Activated T-cell treated with anti-CD3 and anti-CD28 coated beads, Interleukin-2, amount 50 U/mL, for 24 hours (primary cell): ENCODE results near the gene ZNF407.
A peak's percentile ranks its signal among the peaks of the same experiment; 100 is the strongest.

Source experiments
- DNase-seq: peaks from one replicate; pipeline ENCODE4 v3.0.0-alpha.2; 2020
- H3K27ac Mint-ChIP-seq: 2 replicates; pipeline ENCODE4 v1.8.0; 2020; ENCODE audit warnings: mild to moderate bottlenecking, mixed read lengths
- H3K27me3 Mint-ChIP-seq: 2 replicates; pipeline ENCODE4 v1.8.0; 2020; ENCODE audit warnings: mixed read lengths
- H3K36me3 Mint-ChIP-seq: 2 replicates; pipeline ENCODE4 v1.8.0; 2020; ENCODE audit warnings: low read depth, mixed read lengths
- H3K4me1 Mint-ChIP-seq: 2 replicates; pipeline ENCODE4 v1.8.0; 2020; ENCODE audit warnings: low read depth, mixed read lengths
- H3K4me3 Mint-ChIP-seq: 2 replicates; pipeline ENCODE4 v1.8.0; 2020; ENCODE audit warnings: mild to moderate bottlenecking, moderate library complexity, mixed read lengths
- H3K9me3 Mint-ChIP-seq: 2 replicates; pipeline ENCODE4 v1.8.0; 2020; ENCODE audit warnings: mixed read lengths

The ZNF407 gene

DNA sequence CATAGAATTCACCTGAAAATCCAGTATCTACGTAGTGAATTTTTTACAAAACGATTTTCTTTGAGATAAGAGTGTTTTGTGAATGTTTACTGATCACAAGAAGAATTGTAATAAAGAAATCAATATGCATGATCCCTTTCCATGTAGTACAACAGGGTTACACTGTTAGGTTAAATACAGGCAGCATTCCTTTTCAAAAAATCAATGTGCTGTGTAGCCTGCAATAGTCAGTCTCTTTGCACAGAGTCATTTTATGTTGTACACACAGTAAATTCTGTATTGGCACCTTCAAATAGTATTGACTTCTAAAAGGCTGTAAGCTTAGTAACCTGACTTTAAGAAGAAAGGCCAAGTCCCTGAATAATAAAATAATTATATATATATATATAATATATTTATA, 63.3 kb downstream of the ZNF407 start:
- no peaks in the 10 kb centered on the region for H3K9me3 Mint-ChIP-seq
- H3K4me3 Mint-ChIP-seq = no peak overlapping the region
- H3K4me1 Mint-ChIP-seq = no peaks in the 10 kb centered on the region
- peaks cover 15% of the 10 kb centered on the region for H3K36me3 Mint-ChIP-seq
- H3K27me3 Mint-ChIP-seq = no peaks in the 10 kb centered on the region
- DNase-seq = no peak
- no peak overlapping the region for H3K27ac Mint-ChIP-seq

DNA sequence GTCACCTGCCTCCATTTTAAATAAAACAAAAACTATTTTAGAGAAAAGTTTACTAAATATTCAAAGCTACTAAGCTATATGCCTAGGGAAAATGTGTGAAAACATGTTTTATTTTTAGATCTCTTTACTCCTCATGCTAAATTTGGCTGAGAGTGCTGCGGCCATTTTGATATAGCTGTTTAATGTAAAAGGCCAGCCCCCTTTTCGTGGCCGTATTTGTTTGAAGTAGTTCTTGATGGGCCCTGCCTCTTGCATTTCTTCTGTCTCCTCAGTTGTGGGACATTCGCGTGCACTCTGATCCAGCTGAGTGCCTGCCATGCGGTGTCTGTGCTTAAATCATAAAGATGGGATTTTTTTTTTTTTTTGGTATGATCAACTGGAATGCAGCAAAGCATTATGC, 64.0 kb downstream of the ZNF407 start:
- Mint-ChIP-seq H3K4me3 (no peak overlapping the region), H3K9me3 (no peaks in the 10 kb centered on the region), H3K27me3 (no peaks in the 10 kb centered on the region), H3K27ac (no peak overlapping the region), H3K36me3 (peaks cover 15% of the 10 kb centered on the region), H3K4me1 (no peaks in the 10 kb centered on the region)
- no peak for DNase-seq

DNA sequence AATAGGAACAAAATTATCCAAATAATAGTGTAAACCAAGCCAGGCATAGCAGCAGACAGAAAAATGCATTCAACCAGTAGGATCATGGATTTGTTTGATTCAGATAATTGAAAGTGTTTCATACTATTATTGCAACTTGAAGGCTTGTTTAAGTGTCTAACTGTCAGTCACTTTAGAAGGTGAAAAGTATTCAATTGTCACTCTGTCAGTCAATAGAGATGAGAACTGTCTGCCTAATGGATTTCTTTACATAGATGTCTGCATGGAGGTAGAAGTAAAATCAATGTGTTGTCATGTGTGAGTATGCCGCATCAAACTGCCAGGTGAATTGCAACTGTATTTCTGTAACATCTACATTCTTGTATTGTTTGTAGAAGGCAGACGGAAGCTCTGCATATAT, 65.0 kb downstream of the ZNF407 start:
- DNase-seq = no peak
- Mint-ChIP-seq H3K27me3 (no peaks in the 10 kb centered on the region), H3K27ac (no peak overlapping the region), H3K4me3 (no peak overlapping the region), H3K9me3 (no peaks in the 10 kb centered on the region), H3K36me3 (peaks cover 16% of the 10 kb centered on the region), H3K4me1 (no peaks in the 10 kb centered on the region)

DNA sequence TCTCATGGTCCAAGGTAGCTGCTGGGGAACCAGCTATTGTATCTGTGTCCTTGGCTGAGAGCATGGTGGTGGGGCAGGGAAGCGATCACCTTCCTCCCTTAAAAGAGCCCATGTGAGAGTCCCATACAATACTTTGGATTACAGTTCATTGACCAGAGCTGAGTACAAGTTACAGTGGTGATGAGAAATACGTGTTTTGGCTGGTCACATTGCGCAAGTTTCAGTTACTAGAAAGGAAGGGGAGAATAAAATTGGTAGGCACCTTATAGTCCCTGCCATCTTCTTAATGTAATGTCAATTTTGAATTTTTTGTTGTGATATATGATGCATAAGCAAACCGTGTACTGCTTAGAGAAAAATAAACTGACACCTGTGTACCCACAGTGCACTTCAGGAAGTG, 67.7 kb downstream of the ZNF407 start:
- Mint-ChIP-seq H3K27me3 (no peaks in the 10 kb centered on the region), H3K27ac (no peak overlapping the region), H3K36me3 (peaks cover 30% of the 10 kb centered on the region), H3K4me1 (no peaks in the 10 kb centered on the region), H3K9me3 (no peaks in the 10 kb centered on the region), H3K4me3 (no peak overlapping the region)
- DNase-seq = no peak

DNA sequence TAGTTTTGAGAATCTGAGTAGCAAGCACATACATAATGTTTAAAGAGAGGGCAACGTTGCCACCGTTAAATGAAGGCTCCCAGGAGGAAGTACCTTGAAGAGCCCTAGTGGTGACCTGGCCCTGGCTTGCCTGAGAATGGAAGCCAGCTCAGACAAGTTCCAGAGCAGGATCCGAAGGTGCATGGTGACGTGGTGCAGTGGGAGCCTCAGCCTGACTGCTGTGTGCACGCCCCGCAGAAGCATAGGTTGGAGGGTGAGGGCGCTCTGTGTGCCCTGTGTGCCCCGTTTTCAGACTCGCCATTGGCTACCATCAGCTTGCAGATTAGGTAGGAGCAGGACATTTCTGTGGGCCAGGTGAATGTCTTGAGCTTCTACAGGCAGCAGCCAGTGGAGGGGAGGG, 68.2 kb downstream of the ZNF407 start:
- peaks cover 32% of the 10 kb centered on the region for H3K36me3 Mint-ChIP-seq
- H3K9me3 Mint-ChIP-seq = no peaks in the 10 kb centered on the region
- H3K4me3 Mint-ChIP-seq = no peak overlapping the region
- no peak for DNase-seq
- no peaks in the 10 kb centered on the region for H3K27me3 Mint-ChIP-seq
- H3K27ac Mint-ChIP-seq = no peak overlapping the region
- H3K4me1 Mint-ChIP-seq = no peaks in the 10 kb centered on the region

DNA sequence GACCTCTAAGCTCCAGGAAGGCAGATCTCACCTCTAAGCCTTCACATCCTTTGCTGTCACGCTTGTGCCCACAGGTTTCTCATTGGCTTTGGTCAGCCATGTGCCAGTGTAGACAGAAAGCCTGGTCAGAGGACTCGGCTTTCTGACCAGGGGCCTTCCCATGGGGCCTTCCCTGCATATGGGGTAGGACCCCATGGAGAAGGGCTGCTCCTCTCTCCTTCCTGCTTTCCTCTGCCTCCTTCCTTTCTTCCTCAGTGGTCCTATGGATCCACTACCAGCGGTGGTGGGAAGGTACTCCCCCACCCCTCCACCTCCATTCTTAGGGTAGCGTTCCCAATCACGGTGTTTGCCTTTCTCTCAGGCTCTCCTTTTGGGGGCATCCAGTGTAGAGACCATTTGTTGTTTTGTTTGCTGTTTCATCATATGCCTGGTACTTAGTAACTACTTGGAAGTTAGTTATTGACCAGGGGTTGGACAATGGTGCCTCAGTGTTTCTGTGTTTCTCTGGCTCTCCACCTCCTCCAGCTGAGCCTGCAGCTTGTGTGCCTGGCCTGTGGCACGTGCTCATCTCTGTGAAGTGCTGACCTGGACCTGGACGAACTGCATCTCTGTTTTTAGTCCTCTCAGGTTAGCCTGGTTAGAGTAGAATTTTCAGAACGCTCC, 71.6 kb downstream of the ZNF407 start:
- DNase-seq = no peak
- H3K27ac Mint-ChIP-seq = no peak overlapping the region
- H3K9me3 Mint-ChIP-seq = no peaks in the 10 kb centered on the region
- H3K4me1 Mint-ChIP-seq = no peaks in the 10 kb centered on the region
- H3K27me3 Mint-ChIP-seq = no peaks in the 10 kb centered on the region
- no peak overlapping the region for H3K4me3 Mint-ChIP-seq
- H3K36me3 Mint-ChIP-seq = peaks cover 52% of the 10 kb centered on the region

DNA sequence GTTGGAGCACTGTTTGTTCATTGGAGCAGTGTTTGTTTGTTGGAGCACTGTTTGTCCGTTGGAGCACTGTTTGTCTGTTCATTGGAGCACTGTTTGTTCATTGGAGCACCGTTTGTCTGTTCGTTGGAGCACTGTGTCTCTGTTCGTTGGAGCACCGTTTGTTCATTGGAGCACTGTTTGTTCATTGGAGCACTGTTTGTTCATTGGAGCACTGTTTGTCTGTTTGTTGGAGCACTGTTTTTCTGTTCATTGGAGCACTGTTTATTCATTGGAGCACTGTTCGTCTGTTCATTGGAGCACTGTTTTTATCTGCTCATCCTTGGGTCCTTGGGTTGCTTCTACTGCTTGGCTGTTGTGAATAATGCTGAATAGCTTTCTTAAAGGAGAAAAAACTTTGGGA, 74.7 kb downstream of the ZNF407 start:
- Mint-ChIP-seq H3K4me3 (no peak overlapping the region), H3K9me3 (peaks cover 5% of the 10 kb centered on the region), H3K27ac (no peak overlapping the region), H3K27me3 (no peaks in the 10 kb centered on the region), H3K4me1 (no peaks in the 10 kb centered on the region), H3K36me3 (peaks cover 71% of the 10 kb centered on the region)
- no peak for DNase-seq

DNA sequence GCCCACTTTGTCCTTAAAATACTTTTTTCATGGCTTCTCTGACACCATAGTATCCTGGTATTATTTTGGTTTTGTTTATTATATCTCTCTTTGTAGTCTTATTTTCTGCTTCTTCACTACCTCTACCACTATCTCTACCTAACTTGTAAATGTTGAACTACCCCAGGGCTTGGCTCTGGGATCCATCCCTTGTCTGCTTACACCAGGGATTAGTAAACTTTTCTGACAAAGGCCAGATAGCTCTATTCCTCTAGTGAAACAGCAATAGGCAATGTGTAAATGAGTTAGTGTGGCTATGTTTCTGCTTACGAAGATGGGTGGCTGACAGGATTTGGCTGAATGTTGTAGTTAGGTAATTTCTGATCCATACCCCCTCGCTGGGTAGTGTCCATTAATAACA, 76.8 kb downstream of the ZNF407 start:
- peaks cover 13% of the 10 kb centered on the region for H3K4me1 Mint-ChIP-seq
- no peaks in the 10 kb centered on the region for H3K27me3 Mint-ChIP-seq
- H3K9me3 Mint-ChIP-seq = peaks cover 9% of the 10 kb centered on the region
- DNase-seq = no peak
- no peak overlapping the region for H3K27ac Mint-ChIP-seq
- H3K4me3 Mint-ChIP-seq = no peak overlapping the region
- H3K36me3 Mint-ChIP-seq = peaks cover 78% of the 10 kb centered on the region

DNA sequence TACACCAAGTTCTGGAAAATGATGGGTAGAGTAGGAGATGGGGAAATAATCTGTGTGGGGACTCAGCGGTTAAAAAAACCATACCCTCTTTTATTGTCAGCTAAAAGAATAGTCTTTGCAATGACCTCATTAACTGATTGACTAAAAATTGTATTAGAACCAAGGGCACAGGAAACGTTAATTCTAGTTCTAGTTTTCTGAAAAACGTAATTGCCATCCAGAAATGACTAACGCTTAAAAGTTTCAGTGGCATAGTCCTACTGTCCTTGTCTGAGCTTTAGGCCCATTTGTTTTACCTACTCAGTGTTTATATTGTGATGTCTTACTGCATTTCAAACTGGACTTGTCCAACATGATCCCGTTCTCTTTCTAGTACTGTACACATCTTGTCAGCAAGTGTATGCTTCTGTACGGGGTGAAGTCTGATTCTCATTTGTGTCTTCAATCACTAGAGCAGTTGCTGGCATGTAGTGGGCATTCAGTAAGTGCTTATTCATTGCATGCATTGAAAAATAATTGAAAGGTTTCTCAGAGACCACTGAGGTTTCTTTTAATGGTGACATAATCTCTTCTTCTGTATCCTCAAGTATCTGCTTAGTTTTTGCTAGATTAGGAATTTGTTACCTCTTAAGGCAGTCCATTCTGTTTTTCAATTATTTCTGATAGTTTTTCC, 81.5 kb downstream of the ZNF407 start:
- no peak overlapping the region for H3K4me3 Mint-ChIP-seq
- peaks cover 9% of the 10 kb centered on the region for H3K9me3 Mint-ChIP-seq
- no peak for DNase-seq
- peak overlapping the region; percentile 3 for H3K27ac Mint-ChIP-seq
- H3K4me1 Mint-ChIP-seq = peaks cover 32% of the 10 kb centered on the region
- no peaks in the 10 kb centered on the region for H3K27me3 Mint-ChIP-seq
- H3K36me3 Mint-ChIP-seq = peaks cover 52% of the 10 kb centered on the region

DNA sequence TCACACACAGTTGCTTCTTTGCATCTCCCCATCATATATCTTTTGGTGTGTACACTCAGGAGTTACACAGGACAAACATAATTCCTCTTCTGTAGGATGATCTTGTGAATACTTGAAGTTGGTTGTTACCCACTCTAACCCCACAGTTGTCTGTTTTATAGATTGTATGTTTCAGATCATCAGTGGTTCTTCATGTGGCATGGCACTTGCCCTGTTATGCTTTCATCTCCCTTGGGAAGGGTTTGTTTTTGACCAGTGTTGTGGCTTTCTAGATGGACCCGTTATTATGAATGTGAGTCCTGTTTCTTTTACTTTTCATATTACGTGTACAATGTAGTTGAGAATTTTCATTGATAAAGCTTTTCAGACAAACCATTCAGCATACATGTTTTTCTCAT, 82.0 kb downstream of the ZNF407 start:
- peaks cover 54% of the 10 kb centered on the region for H3K36me3 Mint-ChIP-seq
- peaks cover 32% of the 10 kb centered on the region for H3K4me1 Mint-ChIP-seq
- H3K27ac Mint-ChIP-seq = peak overlapping the region; percentile 3
- H3K4me3 Mint-ChIP-seq = no peak overlapping the region
- no peak for DNase-seq
- peaks cover 9% of the 10 kb centered on the region for H3K9me3 Mint-ChIP-seq
- H3K27me3 Mint-ChIP-seq = no peaks in the 10 kb centered on the region

DNA sequence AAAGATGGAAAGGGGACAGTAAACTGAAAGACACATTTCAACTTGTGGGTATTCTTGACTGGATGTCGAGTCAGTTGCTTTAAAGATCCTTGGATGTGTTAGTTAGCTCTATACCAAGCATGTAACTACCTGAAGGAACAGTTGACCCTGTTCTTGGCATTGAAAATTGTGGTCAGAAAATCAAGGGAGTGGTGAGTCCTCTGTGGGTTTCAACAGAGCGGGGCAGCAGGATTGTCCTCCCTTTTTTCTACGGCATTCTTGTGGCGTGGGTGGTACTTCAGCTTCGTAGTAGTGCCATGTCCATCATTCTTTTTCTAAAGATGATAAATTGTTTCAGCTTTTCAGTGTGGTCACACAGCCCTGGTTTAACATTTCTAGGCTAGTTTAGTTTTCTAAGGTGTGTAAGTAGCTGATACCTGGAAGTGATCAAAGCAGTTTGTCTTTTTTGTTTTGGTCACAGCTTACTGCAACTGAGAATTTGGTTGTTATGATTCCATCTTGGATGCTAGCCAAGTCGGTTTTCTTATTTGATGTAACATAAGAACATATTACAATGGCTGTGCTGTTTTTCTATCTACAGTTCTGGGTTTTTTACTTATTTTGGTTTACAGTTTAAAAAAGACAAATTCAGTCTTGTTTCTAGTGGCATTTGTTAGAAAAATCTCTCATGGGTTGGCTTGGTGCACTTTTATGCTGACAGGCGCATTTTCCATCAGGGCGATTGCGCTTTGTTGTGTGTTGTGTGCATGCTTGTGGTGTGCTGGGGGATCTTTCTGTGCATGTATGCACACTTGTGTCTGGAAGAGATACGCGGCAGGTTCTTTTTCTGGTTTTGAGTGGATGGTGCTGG, 84.7 kb downstream of the ZNF407 start:
- Mint-ChIP-seq H3K4me3 (no peak overlapping the region), H3K36me3 (peaks cover 50% of the 10 kb centered on the region), H3K9me3 (peaks cover 4% of the 10 kb centered on the region), H3K27me3 (no peaks in the 10 kb centered on the region), H3K4me1 (peaks cover 32% of the 10 kb centered on the region), H3K27ac (peak overlapping the region; percentile 6)
- no peak for DNase-seq

DNA sequence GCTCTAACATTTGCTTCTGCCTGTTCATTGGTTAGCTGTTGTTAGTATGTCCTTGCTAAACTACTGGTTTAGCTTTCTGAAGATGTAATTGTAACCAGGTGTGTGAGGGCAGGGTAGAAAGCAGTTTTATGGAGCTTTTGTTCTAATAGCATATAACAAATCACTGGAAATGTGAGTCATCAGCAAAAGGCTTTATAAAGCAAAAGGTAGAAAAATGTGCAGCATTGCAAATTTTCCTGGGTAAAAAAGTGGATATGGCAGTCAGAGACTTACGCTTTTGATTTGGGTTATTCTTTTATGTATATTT, 85.3 kb downstream of the ZNF407 start:
- Mint-ChIP-seq H3K27me3 (no peaks in the 10 kb centered on the region), H3K4me1 (peaks cover 32% of the 10 kb centered on the region), H3K36me3 (peaks cover 45% of the 10 kb centered on the region), H3K4me3 (no peak overlapping the region), H3K27ac (peak overlapping the region; percentile 6), H3K9me3 (no peaks in the 10 kb centered on the region)
- DNase-seq = no peak

DNA sequence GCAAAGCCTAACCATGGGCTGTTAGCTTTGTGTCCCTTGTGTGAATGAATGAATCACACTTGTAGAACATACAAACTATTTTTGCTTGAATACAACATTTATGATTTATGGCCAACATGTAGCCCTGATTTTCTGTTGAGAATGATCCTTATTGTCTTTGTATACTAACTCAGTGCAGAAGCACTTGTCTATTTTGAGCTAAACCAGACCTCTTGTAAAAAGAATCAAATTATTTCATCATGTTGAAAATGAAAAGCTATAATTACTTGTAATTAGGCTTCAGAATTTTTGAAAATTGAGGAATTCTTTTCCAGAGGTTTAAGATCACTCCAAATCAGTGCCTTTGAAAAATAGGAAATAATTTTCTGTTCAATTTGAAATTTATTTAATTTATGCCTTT, 85.9 kb downstream of the ZNF407 start:
- Mint-ChIP-seq H3K27ac (no peak overlapping the region), H3K4me3 (no peak overlapping the region), H3K27me3 (no peaks in the 10 kb centered on the region), H3K4me1 (peaks cover 27% of the 10 kb centered on the region), H3K36me3 (peaks cover 41% of the 10 kb centered on the region), H3K9me3 (no peaks in the 10 kb centered on the region)
- DNase-seq = no peak

DNA sequence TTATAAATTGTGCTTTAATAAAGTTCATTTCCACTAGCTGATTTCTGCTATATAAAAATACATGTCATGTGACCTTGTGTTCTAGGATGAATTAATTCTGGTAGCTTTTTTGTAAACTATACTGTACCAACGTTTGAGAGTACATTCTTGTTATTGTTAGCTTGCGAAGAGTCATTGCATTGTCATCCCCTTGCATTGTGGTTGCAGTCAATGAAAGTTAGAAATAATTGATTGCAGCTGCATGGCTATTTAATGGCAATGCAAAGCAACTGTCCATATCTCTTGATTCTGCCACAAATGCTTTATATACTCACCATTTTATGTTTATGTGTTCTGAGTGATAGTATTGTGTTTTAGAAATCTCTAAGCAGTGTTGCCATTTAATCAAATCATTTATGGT, 91.6 kb downstream of the ZNF407 start:
- H3K4me1 Mint-ChIP-seq = peaks cover 18% of the 10 kb centered on the region
- DNase-seq = no peak
- no peak overlapping the region for H3K27ac Mint-ChIP-seq
- H3K4me3 Mint-ChIP-seq = no peak overlapping the region
- no peaks in the 10 kb centered on the region for H3K9me3 Mint-ChIP-seq
- no peaks in the 10 kb centered on the region for H3K27me3 Mint-ChIP-seq
- H3K36me3 Mint-ChIP-seq = peaks cover 39% of the 10 kb centered on the region

DNA sequence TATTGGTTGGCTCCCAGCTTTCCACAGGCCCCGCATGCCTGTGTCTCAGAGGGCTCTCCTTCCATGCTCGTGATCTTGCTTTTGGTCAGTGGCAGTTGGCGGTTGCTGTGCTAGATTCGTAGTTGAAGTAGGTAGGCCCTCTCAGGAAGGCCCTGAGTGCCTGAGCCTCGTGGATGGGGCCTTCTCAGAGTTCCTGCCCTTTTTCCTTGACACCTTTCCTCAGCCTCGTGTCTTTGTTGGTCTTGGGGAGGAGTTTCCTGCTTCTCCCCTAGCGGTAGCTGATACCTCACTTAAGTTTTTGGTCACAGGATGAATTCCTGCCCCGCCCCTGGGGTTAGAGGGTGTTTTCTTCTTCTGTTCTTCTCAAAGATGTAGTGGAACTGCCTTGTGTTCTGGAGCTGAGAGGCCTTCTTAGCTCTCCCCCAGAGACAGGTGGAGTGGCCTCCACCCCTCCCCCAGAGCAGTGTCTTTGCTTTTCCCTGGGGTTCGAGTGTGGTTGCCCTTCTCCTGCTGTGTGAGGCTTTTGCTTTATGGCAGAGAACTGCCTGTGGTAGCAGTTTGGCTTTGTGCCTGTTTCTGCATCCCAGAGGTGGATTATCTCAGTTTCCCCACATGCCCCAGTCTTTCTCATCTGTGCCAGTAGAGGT, 94.8 kb downstream of the ZNF407 start:
- peaks cover 19% of the 10 kb centered on the region for H3K36me3 Mint-ChIP-seq
- peaks cover 18% of the 10 kb centered on the region for H3K4me1 Mint-ChIP-seq
- DNase-seq = no peak
- no peaks in the 10 kb centered on the region for H3K9me3 Mint-ChIP-seq
- H3K27me3 Mint-ChIP-seq = no peaks in the 10 kb centered on the region
- no peak overlapping the region for H3K4me3 Mint-ChIP-seq
- no peak overlapping the region for H3K27ac Mint-ChIP-seq
